ENCODE measurements around the gene PANX3.

The PANX3 gene

DNA sequence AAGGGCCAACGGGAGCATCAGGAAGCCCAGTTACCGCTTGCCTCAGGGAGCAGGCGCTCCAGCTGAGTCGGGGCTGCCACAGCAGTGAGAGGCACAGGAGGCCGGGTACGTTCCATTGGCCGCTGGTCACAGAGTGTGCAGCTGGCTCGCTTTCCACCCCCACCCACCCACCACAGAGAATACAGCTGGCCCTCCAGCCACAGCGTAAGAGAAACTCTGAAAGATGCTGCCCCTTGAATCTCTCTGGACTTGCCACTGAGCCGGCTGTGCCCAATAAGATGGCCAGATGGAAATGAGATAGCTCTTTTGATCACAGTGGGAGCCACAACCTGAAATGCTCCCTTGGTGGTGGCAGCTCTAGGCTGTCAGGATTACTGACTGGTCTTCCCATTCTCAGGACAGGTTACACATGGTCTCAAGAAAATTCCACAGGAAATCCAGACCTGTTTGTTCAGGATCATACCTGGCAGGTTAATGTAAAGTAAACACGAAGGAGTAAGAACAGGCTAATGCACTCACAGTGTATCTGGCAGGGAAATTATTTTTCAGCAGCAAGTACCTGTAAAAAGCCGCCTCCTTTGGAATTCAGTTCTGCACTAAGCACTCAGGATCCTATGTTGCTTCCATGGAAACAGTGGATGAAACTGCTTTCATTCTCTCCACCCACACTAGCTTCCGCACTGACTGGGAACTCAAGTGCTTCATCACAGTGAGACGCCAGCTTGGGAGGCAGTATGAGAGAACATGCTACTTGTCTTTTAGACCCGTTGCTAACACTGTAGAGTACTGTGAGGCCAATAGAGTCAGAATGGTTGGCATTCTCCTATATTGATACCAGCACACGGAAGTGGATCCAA lies 45.8 kb downstream of the PANX3 start:
- H3K4me3 ChIP-seq (ENCODE audit: control insufficient read depth in 1 of 7, extremely low read depth in 1 of 7, insufficient read depth in 4 of 7, low read depth in 2 of 7, low read length in 6 of 7), result no peak overlapping the region
- no peaks in the 10 kb centered on the region for H3K27me3 ChIP-seq (replicated peaks in 2 of 5; ENCODE audit: control insufficient read depth in 4 of 5, insufficient read depth in 5 of 5, low read length in 4 of 5)
- H3K4me1 ChIP-seq (ENCODE audit: control extremely low read depth in 1 of 4, control insufficient read depth in 4 of 4, insufficient read depth in 4 of 4, low read length in 3 of 4), result no peaks in the 10 kb centered on the region
- ChIA-PET POLR2A (interaction anchor here (0.5 kb wide), 1 partner anchor 13 kb away, joined by 3 read pairs; no protein-coding TSS in a partner anchor), CTCF (interaction anchor here (1.0 to 2.4 kb wide), 2 partner anchors 13 to 95 kb away, joined by 3 to 8 read pairs; partner anchors contain the start of gene VSIG2)
- WGBS (ENCODE audit: insufficient coverage), result 98% methylated on average over 12 of the region's 16 CpGs
- H3K9me3 ChIP-seq (ENCODE audit: control extremely low read depth in 1 of 5, control insufficient read depth in 4 of 5, insufficient read depth in 2 of 5, low read depth in 1 of 5, low read length in 4 of 5), result no peaks in the 10 kb centered on the region
- no peak for DNase-seq
- peaks cover 0 to 29% (median 9%) of the 10 kb centered on the region in 4 experiments for H3K36me3 ChIP-seq (ENCODE audit: control insufficient read depth in 4 of 4, insufficient read depth in 4 of 4, low read length in 3 of 4)
- no peak overlapping the region for H3K27ac ChIP-seq (ENCODE audit: insufficient read depth in 1 of 2, low read depth in 1 of 2, low read length in 2 of 2, poor library complexity in 1 of 2, severe bottlenecking in 2 of 2)

DNA sequence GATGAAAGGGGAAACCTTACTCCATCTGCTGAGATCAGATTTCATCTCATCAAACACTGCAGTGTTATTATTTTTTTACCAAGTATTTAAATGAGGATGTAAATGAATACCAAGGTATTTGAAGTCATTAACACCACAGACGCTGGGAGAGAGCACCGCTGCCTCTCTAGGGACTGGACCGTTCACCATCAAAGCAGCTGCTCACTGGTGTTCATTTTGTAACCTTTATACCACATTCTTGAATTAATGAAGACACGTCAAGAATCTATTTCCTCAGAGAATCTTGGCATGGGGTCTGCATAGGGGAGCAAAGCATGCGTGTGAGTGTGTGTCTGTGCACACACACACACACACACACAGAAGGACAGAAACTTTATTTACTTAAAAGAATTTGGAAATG lies 46.7 kb downstream of the PANX3 start:
- Histone ChIP-seq H3K4me3 (ENCODE audit: control insufficient read depth in 1 of 7, extremely low read depth in 1 of 7, insufficient read depth in 4 of 7, low read depth in 2 of 7, low read length in 6 of 7) (no peak overlapping the region), H3K36me3 (ENCODE audit: control insufficient read depth in 4 of 4, insufficient read depth in 4 of 4, low read length in 3 of 4) (peaks cover 0 to 22% (median 7%) of the 10 kb centered on the region in 4 experiments), H3K27ac (ENCODE audit: insufficient read depth in 1 of 2, low read depth in 1 of 2, low read length in 2 of 2, poor library complexity in 1 of 2, severe bottlenecking in 2 of 2) (no peak overlapping the region), H3K9me3 (ENCODE audit: control extremely low read depth in 1 of 5, control insufficient read depth in 4 of 5, insufficient read depth in 2 of 5, low read depth in 1 of 5, low read length in 4 of 5) (no peaks in the 10 kb centered on the region), H3K4me1 (ENCODE audit: control extremely low read depth in 1 of 4, control insufficient read depth in 4 of 4, insufficient read depth in 4 of 4, low read length in 3 of 4) (no peaks in the 10 kb centered on the region), H3K27me3 (replicated peaks in 2 of 5; ENCODE audit: control insufficient read depth in 4 of 5, insufficient read depth in 5 of 5, low read length in 4 of 5) (no peaks in the 10 kb centered on the region)
- CTCF ChIA-PET, result no interaction called here
- POLR2A ChIA-PET, result no interaction called here
- no peak for DNase-seq
- WGBS (ENCODE audit: insufficient coverage), result 100% methylated on average over 1 of the region's 5 CpGs

DNA sequence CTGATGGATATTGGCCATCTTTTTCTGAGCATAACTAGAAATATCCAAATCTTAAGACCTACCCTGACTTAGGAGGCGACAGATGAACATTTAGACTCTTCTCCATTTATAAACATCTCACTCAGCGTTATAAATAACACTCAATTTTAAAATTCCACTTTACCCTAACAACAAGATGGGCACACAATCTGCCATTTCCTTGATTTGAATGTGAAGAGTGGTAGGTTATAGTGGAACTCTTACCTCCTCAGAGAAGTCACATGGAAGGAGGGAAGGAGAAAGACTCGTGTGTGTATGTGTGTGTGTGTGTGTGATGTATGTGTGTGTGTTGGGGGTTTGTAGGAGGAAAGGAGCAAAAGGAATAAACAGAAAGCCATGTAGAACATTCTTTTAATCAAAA lies 47.3 kb downstream of the PANX3 start:
- Histone ChIP-seq H3K4me3 (ENCODE audit: control insufficient read depth in 1 of 7, extremely low read depth in 1 of 7, insufficient read depth in 4 of 7, low read depth in 2 of 7, low read length in 6 of 7) (no peak overlapping the region), H3K4me1 (ENCODE audit: control extremely low read depth in 1 of 4, control insufficient read depth in 4 of 4, insufficient read depth in 4 of 4, low read length in 3 of 4) (no peaks in the 10 kb centered on the region), H3K36me3 (ENCODE audit: control insufficient read depth in 4 of 4, insufficient read depth in 4 of 4, low read length in 3 of 4) (peaks cover 0 to 16% (median 5%) of the 10 kb centered on the region in 4 experiments), H3K27ac (ENCODE audit: insufficient read depth in 1 of 2, low read depth in 1 of 2, low read length in 2 of 2, poor library complexity in 1 of 2, severe bottlenecking in 2 of 2) (no peak overlapping the region), H3K27me3 (replicated peaks in 2 of 5; ENCODE audit: control insufficient read depth in 4 of 5, insufficient read depth in 5 of 5, low read length in 4 of 5) (no peaks in the 10 kb centered on the region), H3K9me3 (ENCODE audit: control extremely low read depth in 1 of 5, control insufficient read depth in 4 of 5, insufficient read depth in 2 of 5, low read depth in 1 of 5, low read length in 4 of 5) (no peaks in the 10 kb centered on the region)
- ChIA-PET POLR2A (no interaction called here), CTCF (interaction anchor here (1.0 kb wide), 1 partner anchor 18 kb away, joined by 3 read pairs; no protein-coding TSS in a partner anchor)
- no peak for DNase-seq
- 100% methylated on average over 1 of the region's 3 CpGs for WGBS (ENCODE audit: insufficient coverage)

DNA sequence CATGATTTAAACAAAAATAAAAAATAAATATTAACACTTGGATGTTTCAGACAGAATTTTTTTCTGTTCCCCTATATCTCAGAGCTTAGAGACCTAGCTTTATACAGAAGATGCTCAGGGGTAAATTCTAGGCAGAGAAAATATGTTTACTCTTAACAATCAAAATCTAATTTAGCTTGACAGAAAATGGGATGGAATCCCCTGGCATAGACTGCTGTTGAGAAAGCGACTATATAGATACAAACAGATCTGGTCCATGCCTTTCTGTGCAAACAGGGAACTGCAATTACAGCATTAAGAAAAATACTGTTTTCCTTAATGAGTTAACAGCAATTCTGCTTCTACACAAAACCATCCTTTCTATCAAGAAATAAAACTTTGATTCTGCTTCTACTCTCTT lies 47.8 kb downstream of the PANX3 start:
- DNase-seq, result no peak
- POLR2A ChIA-PET, result no interaction called here
- CTCF ChIA-PET, result interaction anchor here (0.8 to 1.6 kb wide), 3 partner anchors 12 to 19 kb away, joined by 3 to 4 read pairs (median 3); no protein-coding TSS in a partner anchor

DNA sequence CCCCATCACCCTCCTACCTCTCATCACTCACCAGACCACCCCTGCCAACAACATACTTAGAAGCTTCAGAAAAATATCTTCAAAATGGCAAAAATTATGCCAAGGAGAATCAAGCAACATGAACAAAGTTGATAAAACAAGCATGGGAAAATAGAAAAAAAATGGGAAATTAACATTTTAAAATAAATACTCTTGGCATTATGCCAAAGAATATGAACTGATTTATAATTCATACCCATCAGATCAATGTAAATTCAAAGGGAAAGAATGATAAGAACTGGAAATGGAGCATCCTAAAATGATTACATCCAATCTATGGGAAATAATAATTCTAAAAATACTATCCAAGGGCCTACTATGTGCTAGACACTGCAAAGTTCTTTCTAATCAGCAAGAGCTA lies 50.3 kb downstream of the PANX3 start:
- Histone ChIP-seq H3K4me3 (ENCODE audit: control insufficient read depth in 1 of 7, extremely low read depth in 1 of 7, insufficient read depth in 4 of 7, low read depth in 2 of 7, low read length in 6 of 7) (no peak overlapping the region), H3K36me3 (ENCODE audit: control insufficient read depth in 4 of 4, insufficient read depth in 4 of 4, low read length in 3 of 4) (peaks cover 3 to 22% (median 5%) of the 10 kb centered on the region in 4 experiments), H3K27me3 (replicated peaks in 2 of 5; ENCODE audit: control insufficient read depth in 4 of 5, insufficient read depth in 5 of 5, low read length in 4 of 5) (no peaks in the 10 kb centered on the region), H3K27ac (ENCODE audit: insufficient read depth in 1 of 2, low read depth in 1 of 2, low read length in 2 of 2, poor library complexity in 1 of 2, severe bottlenecking in 2 of 2) (no peak overlapping the region), H3K9me3 (ENCODE audit: control extremely low read depth in 1 of 5, control insufficient read depth in 4 of 5, insufficient read depth in 2 of 5, low read depth in 1 of 5, low read length in 4 of 5) (no peaks in the 10 kb centered on the region), H3K4me1 (ENCODE audit: control extremely low read depth in 1 of 4, control insufficient read depth in 4 of 4, insufficient read depth in 4 of 4, low read length in 3 of 4) (no peaks in the 10 kb centered on the region)
- ChIA-PET POLR2A (no interaction called here), CTCF (interaction anchor here (0.8 to 6.1 kb wide), 7 partner anchors 17 to 176 kb away, joined by 3 to 34 read pairs (median 4); partner anchors contain the start of gene ESAM)
- no peak for DNase-seq

More for the DNA sequence above, 47.8 kb downstream of the PANX3 start:
- Histone ChIP-seq H3K27me3 (replicated peaks in 2 of 5; ENCODE audit: control insufficient read depth in 4 of 5, insufficient read depth in 5 of 5, low read length in 4 of 5) (no peaks in the 10 kb centered on the region), H3K36me3 (ENCODE audit: control insufficient read depth in 4 of 4, insufficient read depth in 4 of 4, low read length in 3 of 4) (peaks cover 0 to 15% (median 5%) of the 10 kb centered on the region in 4 experiments), H3K27ac (ENCODE audit: insufficient read depth in 1 of 2, low read depth in 1 of 2, low read length in 2 of 2, poor library complexity in 1 of 2, severe bottlenecking in 2 of 2) (no peak overlapping the region), H3K4me3 (ENCODE audit: control insufficient read depth in 1 of 7, extremely low read depth in 1 of 7, insufficient read depth in 4 of 7, low read depth in 2 of 7, low read length in 6 of 7) (no peak overlapping the region), H3K9me3 (ENCODE audit: control extremely low read depth in 1 of 5, control insufficient read depth in 4 of 5, insufficient read depth in 2 of 5, low read depth in 1 of 5, low read length in 4 of 5) (no peaks in the 10 kb centered on the region), H3K4me1 (ENCODE audit: control extremely low read depth in 1 of 4, control insufficient read depth in 4 of 4, insufficient read depth in 4 of 4, low read length in 3 of 4) (no peaks in the 10 kb centered on the region)
- WGBS (ENCODE audit: insufficient coverage), result 100% methylated on average over 1 of the region's 1 CpG

DNA sequence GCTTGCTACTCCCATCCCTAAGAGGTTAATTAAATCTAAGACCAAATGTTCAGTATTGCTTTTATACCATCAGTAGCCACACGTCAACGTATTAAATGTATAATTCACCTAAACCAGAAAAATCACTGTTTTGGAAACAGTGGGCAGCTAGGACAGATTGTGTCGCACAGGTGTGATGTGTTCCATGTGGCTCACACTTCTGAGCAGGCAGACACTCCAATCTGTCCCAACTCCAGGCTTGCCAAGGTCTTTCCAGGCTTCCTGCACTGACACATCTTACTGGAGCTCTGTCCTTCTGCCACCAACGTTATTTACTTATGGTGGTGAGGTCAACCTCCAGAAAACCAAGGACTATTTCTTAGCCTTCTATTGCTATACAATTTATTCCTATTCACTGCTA lies 50.9 kb downstream of the PANX3 start:
- POLR2A ChIA-PET, result no interaction called here
- H3K27ac ChIP-seq (ENCODE audit: insufficient read depth in 1 of 2, low read depth in 1 of 2, low read length in 2 of 2, poor library complexity in 1 of 2, severe bottlenecking in 2 of 2), result no peak overlapping the region
- H3K4me1 ChIP-seq (ENCODE audit: control extremely low read depth in 1 of 4, control insufficient read depth in 4 of 4, insufficient read depth in 4 of 4, low read length in 3 of 4), result no peaks in the 10 kb centered on the region
- CTCF ChIA-PET, result interaction anchor here (0.8 to 6.1 kb wide), 7 partner anchors 18 to 176 kb away, joined by 3 to 34 read pairs (median 4); partner anchors contain the start of gene ESAM
- no peaks in the 10 kb centered on the region for H3K9me3 ChIP-seq (ENCODE audit: control extremely low read depth in 1 of 5, control insufficient read depth in 4 of 5, insufficient read depth in 2 of 5, low read depth in 1 of 5, low read length in 4 of 5)
- WGBS (ENCODE audit: insufficient coverage), result 95% methylated on average over 2 of the region's 4 CpGs
- no peaks in the 10 kb centered on the region for H3K27me3 ChIP-seq (replicated peaks in 2 of 5; ENCODE audit: control insufficient read depth in 4 of 5, insufficient read depth in 5 of 5, low read length in 4 of 5)
- no peak overlapping the region for H3K4me3 ChIP-seq (ENCODE audit: control insufficient read depth in 1 of 7, extremely low read depth in 1 of 7, insufficient read depth in 4 of 7, low read depth in 2 of 7, low read length in 6 of 7)
- peaks cover 3 to 19% (median 5%) of the 10 kb centered on the region in 4 experiments for H3K36me3 ChIP-seq (ENCODE audit: control insufficient read depth in 4 of 4, insufficient read depth in 4 of 4, low read length in 3 of 4)
- DNase-seq, result no peak

DNA sequence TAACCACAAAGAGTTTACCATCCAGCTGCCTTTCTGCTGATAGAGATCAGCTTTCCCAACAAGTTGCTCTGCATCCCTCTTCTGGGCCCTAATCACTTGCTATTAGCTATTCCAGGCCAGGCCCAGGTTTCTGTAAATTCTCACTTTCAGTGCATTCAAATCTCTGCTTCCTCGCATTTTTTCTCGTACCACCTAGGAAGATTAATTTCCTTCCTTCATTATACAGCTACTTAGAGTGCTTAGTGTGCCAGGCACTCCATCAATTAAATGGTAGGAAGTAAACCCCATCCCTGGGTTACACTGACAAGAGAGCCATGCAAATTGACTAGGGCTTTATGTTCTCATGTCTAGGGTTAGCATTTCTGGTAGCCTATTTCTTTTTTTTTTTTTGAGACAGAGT lies 52.6 kb downstream of the PANX3 start:
- H3K4me1 ChIP-seq (ENCODE audit: control extremely low read depth in 1 of 4, control insufficient read depth in 4 of 4, insufficient read depth in 4 of 4, low read length in 3 of 4), result no peaks in the 10 kb centered on the region
- POLR2A ChIA-PET, result no interaction called here
- H3K27me3 ChIP-seq (replicated peaks in 2 of 5; ENCODE audit: control insufficient read depth in 4 of 5, insufficient read depth in 5 of 5, low read length in 4 of 5), result no peaks in the 10 kb centered on the region
- H3K4me3 ChIP-seq (ENCODE audit: control insufficient read depth in 1 of 7, extremely low read depth in 1 of 7, insufficient read depth in 4 of 7, low read depth in 2 of 7, low read length in 6 of 7), result no peak overlapping the region
- H3K9me3 ChIP-seq (ENCODE audit: control extremely low read depth in 1 of 5, control insufficient read depth in 4 of 5, insufficient read depth in 2 of 5, low read depth in 1 of 5, low read length in 4 of 5), result no peaks in the 10 kb centered on the region
- 80% methylated on average over 1 of the region's 2 CpGs for WGBS (ENCODE audit: insufficient coverage)
- CTCF ChIA-PET, result interaction anchor here (0.6 to 6.1 kb wide), 11 partner anchors 9 to 174 kb away, joined by 3 to 34 read pairs (median 4); partner anchors contain the start of gene ESAM
- no peak for DNase-seq
- peaks cover 3 to 20% (median 7%) of the 10 kb centered on the region in 4 experiments for H3K36me3 ChIP-seq (ENCODE audit: control insufficient read depth in 4 of 4, insufficient read depth in 4 of 4, low read length in 3 of 4)
- H3K27ac ChIP-seq (ENCODE audit: insufficient read depth in 1 of 2, low read depth in 1 of 2, low read length in 2 of 2, poor library complexity in 1 of 2, severe bottlenecking in 2 of 2), result no peak overlapping the region
